ENCODE measurements around the gene CCDC134.

Gene CCDC134

DNA sequence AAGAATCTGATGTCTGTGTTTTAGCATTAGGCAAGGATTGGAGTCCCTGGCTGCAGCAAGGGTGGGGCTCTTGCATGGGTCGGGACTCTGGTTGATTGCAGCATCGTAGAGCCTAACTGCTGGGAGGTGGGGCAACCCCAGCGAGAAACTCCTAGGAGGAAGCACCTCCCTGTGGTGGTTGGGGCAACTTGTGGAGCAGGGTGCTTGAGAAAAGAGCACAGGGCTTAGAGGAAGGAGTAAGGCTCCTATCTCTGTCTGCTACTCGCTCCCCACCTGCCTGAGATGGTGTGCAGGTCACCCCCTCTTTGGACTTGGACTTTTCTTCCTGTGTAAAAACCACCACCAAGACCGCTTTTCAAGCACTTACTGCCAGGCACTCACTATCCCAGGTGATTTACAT is 48.0 kb downstream of the CCDC134 start:
- Histone ChIP-seq H3K27ac (no peak overlapping the region), H3K4me3 (no peak overlapping the region)
- TF ChIP-seq, protein P1, sequence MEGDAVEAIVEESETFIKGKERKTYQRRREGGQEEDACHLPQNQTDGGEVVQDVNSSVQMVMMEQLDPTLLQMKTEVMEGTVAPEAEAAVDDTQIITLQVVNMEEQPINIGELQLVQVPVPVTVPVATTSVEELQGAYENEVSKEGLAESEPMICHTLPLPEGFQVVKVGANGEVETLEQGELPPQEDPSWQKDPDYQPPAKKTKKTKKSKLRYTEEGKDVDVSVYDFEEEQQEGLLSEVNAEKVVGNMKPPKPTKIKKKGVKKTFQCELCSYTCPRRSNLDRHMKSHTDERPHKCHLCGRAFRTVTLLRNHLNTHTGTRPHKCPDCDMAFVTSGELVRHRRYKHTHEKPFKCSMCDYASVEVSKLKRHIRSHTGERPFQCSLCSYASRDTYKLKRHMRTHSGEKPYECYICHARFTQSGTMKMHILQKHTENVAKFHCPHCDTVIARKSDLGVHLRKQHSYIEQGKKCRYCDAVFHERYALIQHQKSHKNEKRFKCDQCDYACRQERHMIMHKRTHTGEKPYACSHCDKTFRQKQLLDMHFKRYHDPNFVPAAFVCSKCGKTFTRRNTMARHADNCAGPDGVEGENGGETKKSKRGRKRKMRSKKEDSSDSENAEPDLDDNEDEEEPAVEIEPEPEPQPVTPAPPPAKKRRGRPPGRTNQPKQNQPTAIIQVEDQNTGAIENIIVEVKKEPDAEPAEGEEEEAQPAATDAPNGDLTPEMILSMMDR (IDR thresholded peaks at IDR 0.05), result no peak
- no peak for DNase-seq (ENCODE audit: low spot score)

DNA sequence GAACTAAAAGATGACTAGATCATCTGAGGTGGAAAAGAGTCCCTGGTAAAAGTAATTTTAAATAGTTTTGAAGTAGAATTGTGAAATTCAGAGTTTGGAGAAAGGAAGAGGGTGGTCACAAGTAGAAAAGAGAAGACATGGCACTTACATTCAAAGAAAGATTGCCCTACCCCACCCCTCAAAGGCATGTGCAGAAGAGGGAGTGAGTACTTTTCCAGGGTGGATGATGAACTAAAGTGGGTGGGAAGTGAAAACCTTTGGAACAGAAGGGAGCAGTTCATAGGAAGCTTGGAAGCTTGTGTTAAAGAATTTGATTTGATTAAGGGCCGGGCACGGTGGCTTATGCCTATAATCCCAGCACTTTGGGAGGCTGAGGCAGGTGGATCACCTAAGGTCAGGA is 56.0 kb downstream of the CCDC134 start:
- TF ChIP-seq, protein P1 (IDR thresholded peaks at IDR 0.05), result no peak
- no peak overlapping the region for H3K4me3 ChIP-seq
- no peak overlapping the region for H3K27ac ChIP-seq
- DNase-seq (ENCODE audit: low spot score), result no peak

DNA sequence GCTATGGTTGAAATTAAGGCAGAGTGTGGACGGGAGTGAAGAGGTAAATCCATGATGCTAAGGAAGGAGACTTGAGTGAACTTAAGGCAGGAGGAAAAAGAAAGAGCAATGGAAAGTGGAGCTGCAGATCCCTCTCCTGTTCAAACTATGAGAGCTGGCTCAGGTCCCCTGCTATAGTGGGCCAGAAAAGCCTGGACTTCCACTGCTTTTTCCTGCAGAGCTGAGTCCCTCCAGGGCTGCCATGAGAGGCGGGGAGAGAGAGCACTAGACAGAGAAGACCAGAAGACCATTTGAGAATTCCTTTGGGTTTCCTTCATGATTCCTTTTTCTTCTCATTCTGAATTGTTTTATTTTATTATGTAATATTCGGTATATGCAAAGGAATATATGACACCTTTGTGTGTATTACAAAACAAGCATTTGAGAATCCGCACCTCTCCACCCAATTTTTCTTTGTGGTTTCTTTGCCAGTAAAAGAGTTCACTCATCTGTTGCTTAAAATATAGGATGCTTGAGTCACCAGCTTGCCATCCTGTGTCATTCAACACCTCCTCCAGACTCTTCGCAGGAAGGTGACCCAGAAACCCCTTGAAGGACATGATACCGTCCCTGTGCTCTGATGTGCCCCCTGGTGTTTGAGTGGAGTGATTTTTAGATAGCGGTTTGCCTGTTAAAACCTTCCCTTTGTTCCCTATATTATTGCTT is 56.8 kb downstream of the CCDC134 start:
- TF ChIP-seq, protein P1 (IDR thresholded peaks at IDR 0.05), result no peak
- no peak overlapping the region for H3K4me3 ChIP-seq
- H3K27ac ChIP-seq, result no peak overlapping the region
- DNase-seq (ENCODE audit: low spot score), result no peak

DNA sequence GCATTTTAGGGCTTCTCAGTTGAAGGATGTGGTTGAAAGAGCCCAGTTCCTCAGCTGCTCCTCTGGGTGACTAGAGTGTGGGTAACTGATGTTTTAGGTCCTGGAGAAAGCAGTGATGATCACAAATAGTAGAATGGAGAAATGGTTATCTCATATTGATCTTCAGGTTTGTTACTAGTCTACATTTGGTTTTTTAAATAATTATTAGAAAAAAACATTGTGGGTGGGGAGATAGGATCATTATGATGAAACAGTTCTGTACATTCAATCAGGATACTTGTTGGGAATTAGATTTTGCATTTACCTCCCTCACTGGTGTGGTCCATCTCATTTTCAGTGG is 57.4 kb downstream of the CCDC134 start:
- Histone ChIP-seq H3K27ac (no peak overlapping the region), H3K4me3 (no peak overlapping the region)
- no peak for DNase-seq (ENCODE audit: low spot score)
- TF ChIP-seq, protein P1 (IDR thresholded peaks at IDR 0.05), result no peak

DNA sequence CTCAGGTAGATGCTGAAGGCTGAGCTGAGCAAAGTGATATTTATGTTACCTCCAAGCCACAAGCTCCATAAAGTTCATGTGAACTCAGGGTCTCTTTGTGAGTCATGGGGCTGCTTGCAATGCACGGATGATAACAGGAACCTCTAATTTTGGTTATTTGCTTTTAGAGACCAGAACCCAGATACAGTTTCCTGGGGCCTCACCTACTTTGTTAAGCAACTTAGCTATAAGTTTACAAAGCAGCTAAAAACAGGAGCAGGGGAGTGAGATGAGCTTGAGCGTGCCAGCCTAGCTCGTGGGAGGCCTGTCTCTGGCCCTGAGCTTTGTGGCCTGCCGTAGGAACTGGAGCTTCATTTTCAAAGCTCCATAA is 61.7 kb downstream of the CCDC134 start:
- Histone ChIP-seq H3K27ac (no peak overlapping the region), H3K4me3 (no peak overlapping the region)
- TF ChIP-seq, protein P1 (IDR thresholded peaks at IDR 0.05), result no peak
- no peak for DNase-seq (ENCODE audit: low spot score)

DNA sequence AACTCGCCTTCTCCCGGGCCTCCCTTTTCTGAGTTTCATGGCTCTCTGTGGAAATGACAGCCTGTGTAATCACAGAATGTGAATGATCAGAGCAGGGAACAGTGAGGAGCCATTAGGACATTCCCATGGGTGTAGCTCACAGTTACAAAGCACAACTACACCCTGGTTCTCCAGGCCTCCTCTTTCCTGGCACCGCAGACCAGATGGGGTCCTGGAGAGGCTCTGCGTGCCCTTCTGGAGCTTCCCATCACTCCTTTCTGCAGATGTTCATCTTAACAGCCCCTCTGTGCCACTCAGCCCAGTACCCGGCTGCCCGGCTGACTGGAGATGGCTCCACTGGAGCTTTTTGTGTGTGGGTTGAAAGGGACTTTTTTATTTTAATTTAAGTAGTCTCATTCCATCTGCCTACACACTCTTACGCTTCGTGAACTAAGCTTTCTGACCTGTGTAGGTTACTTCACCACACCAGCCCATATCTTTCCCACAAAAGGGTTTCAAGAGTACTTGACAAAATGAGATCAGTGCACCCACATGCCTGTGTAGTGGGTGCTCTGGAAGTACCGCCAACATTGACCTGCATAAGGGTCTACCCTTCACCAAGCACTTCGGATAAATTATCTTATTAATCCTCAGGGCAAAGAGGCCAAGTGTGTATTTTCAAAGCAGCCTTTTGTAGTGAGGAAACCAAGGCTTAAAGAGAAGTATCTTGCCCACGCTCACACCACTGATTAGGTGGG is 62.2 kb downstream of the CCDC134 start:
- H3K4me3 ChIP-seq, result no peak overlapping the region
- no peak overlapping the region for H3K27ac ChIP-seq
- no peak for DNase-seq (ENCODE audit: low spot score)
- TF ChIP-seq, protein P1 (IDR thresholded peaks at IDR 0.05), result no peak

DNA sequence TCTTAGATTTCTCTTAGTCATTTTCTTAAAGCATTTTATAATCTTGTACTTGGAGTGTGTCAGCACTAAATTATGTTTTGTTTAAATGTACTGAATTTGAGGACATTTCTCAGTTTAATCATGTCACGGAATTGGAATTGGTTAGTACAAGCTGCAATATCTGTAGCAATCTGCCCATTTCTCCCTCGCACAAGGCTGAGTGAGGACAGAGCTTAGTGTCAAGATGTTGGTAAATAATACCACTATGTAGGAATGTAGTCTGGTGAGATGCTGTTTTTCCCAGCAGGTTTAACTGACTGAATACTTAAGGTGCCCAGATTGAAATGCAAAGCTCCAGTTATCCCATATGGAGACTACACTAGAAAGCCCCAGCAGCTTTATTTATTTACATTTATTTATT is 63.0 kb downstream of the CCDC134 start:
- DNase-seq (ENCODE audit: low spot score), result no peak
- Histone ChIP-seq H3K4me3 (no peak overlapping the region), H3K27ac (no peak overlapping the region)
- TF ChIP-seq, protein P1 (IDR thresholded peaks at IDR 0.05), result no peak
